ENCODE results near the gene PRDM16.

DNA sequence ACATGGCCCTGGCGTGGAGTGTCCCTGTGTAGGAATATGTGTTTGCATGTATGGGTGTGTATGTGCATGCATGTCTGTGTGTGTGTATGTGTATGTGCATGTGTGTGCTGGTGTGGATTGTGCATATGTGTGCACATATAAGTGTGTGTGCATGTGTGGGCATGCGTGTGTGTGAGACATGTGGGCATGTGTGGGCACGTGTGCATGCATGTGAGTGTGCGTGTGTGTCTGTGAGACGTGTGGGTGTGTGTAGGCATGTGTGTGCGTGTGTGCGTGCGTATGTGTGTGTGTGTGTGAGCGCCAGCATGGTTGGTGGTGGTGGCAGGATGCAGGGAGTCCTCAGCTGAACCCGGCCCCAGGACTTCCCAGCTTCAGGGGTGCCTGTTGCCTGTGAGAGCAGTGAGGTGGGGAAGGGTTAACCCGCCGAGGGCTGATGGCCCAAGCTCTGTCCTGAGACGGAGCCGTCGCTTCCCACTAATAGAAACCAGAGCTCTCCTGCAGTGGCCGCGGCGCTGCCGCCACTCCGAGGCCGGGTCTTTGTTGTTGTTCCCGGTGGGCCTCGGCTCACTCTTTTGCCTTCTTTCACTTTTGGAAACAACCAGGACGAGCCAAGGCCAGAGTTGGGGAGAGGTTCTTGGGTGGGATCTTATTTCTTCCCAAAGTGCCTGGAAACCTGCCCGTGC, 241.9 kb downstream of the PRDM16 start:
- TF ChIP-seq, protein P1, sequence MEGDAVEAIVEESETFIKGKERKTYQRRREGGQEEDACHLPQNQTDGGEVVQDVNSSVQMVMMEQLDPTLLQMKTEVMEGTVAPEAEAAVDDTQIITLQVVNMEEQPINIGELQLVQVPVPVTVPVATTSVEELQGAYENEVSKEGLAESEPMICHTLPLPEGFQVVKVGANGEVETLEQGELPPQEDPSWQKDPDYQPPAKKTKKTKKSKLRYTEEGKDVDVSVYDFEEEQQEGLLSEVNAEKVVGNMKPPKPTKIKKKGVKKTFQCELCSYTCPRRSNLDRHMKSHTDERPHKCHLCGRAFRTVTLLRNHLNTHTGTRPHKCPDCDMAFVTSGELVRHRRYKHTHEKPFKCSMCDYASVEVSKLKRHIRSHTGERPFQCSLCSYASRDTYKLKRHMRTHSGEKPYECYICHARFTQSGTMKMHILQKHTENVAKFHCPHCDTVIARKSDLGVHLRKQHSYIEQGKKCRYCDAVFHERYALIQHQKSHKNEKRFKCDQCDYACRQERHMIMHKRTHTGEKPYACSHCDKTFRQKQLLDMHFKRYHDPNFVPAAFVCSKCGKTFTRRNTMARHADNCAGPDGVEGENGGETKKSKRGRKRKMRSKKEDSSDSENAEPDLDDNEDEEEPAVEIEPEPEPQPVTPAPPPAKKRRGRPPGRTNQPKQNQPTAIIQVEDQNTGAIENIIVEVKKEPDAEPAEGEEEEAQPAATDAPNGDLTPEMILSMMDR (conservative IDR thresholded peaks at IDR 0.05; ENCODE audit: low read depth, low read length) = no peak
- TF ChIP-seq EZH2phosphoT487 (IDR thresholded peaks at IDR 0.05; ENCODE audit: borderline replicate concordance, low read length) = no peak
